GM12801 (cell line): ENCODE data around the gene OSBPL9.

Experiments used
- TF ChIP-seq, protein P1 (sequence below): IDR thresholded peaks from one replicate; pipeline ENCODE4 v1.5.1; 2011; ENCODE audit warnings: control low read depth; ENCODE audit not compliant: insufficient read length; ENCODE audit errors: extremely low read depth

The OSBPL9 gene, protein sequence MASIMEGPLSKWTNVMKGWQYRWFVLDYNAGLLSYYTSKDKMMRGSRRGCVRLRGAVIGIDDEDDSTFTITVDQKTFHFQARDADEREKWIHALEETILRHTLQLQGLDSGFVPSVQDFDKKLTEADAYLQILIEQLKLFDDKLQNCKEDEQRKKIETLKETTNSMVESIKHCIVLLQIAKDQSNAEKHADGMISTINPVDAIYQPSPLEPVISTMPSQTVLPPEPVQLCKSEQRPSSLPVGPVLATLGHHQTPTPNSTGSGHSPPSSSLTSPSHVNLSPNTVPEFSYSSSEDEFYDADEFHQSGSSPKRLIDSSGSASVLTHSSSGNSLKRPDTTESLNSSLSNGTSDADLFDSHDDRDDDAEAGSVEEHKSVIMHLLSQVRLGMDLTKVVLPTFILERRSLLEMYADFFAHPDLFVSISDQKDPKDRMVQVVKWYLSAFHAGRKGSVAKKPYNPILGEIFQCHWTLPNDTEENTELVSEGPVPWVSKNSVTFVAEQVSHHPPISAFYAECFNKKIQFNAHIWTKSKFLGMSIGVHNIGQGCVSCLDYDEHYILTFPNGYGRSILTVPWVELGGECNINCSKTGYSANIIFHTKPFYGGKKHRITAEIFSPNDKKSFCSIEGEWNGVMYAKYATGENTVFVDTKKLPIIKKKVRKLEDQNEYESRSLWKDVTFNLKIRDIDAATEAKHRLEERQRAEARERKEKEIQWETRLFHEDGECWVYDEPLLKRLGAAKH

DNA sequence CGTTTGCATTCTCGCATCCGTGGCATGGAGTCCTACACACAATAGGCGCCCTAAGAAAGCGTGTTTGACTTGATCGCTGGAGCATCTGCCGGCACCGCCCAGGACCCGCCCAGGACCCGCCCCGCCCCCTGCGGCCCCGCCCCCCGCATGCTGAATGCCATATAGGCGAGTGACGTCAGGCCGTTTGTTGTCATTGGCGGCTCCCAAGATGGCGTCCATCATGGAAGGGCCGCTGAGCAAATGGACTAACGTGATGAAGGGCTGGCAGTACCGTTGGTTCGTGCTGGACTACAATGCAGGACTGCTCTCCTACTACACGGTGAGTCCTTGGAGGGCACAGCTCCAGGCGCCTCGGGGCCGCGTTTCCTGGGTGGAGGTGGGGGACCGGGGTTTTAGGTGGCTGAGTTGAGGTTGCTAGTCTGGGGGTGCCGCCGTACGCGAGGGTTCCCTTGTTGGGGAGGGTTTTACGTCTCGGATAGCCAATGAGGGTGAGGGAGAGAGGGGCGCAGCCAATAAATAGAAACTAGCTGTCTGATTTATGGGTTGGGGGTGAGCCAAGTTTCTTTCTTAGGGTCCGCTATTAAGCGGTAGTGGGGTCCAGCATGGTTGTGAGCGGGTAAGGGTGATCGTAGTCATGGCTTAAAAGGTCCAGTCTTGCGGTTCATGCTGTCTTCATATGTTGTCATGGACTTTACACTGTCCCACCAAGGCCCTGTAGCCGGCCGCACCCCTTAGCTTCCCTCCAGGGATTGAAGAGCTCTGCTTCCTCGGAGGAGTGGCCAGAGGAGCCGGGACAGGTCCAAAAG is at the start of gene OSBPL9:
OSBPL9 (plus strand) TSS at position 190 of the 806 bp plus-strand sequence; CDS start at position 209, 19 bp downstream.
- TF ChIP-seq, protein P1, sequence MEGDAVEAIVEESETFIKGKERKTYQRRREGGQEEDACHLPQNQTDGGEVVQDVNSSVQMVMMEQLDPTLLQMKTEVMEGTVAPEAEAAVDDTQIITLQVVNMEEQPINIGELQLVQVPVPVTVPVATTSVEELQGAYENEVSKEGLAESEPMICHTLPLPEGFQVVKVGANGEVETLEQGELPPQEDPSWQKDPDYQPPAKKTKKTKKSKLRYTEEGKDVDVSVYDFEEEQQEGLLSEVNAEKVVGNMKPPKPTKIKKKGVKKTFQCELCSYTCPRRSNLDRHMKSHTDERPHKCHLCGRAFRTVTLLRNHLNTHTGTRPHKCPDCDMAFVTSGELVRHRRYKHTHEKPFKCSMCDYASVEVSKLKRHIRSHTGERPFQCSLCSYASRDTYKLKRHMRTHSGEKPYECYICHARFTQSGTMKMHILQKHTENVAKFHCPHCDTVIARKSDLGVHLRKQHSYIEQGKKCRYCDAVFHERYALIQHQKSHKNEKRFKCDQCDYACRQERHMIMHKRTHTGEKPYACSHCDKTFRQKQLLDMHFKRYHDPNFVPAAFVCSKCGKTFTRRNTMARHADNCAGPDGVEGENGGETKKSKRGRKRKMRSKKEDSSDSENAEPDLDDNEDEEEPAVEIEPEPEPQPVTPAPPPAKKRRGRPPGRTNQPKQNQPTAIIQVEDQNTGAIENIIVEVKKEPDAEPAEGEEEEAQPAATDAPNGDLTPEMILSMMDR, result no peak

DNA sequence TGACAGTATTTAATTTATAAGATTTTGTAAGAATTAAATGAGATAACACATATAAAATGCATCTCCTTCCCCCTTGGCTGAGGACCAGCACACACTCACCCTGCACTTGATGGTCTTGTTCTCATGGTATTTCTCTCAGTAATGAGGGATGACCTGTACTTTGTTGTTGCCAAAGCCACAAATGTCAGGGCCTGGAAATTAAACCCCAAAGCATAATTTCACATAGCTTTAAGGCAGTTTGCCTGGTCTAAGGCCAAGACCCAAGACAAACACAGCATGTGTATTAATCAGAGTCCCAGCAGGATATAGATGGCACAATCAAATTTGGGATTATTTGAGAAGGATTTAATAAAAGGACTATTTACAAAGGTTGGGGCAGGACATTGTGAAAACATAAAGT is 49.2 kb upstream of the OSBPL9 start:
- TF ChIP-seq, protein P1, result no peak

DNA sequence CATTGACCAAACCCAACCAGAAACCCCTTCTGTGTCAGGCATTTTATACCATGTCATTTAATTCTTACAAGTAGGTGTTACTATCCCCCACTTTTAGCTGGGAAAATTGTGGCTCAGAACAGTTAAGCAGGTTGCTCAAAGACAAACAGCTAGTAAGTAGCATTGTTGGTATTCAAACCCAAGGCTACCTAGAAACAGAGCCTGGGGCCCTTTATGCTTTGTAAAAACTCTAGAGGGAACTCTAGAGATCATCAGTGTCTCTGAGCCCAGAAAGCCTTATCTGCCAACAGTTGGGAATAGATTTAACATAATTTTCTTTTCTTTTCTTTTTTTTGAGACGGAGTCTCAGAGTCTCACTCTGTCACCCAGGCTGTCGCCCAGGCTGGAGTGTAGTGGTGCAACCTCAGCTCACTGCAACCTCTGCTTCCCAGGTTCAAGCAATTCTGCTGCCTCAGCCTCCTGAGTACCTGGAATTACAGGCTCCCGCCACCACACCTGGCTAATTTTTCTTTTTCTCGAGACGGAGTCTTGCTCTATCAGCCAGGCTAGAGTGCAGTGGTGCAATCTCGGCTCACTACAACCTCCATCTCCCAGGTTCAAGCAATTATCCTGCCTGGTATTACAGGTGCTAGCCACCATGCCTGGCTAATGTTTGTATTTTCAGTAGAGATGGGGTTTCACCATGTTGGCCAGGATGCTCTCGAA is 48.5 kb upstream of the OSBPL9 start:
- TF ChIP-seq, protein P1, result no peak

DNA sequence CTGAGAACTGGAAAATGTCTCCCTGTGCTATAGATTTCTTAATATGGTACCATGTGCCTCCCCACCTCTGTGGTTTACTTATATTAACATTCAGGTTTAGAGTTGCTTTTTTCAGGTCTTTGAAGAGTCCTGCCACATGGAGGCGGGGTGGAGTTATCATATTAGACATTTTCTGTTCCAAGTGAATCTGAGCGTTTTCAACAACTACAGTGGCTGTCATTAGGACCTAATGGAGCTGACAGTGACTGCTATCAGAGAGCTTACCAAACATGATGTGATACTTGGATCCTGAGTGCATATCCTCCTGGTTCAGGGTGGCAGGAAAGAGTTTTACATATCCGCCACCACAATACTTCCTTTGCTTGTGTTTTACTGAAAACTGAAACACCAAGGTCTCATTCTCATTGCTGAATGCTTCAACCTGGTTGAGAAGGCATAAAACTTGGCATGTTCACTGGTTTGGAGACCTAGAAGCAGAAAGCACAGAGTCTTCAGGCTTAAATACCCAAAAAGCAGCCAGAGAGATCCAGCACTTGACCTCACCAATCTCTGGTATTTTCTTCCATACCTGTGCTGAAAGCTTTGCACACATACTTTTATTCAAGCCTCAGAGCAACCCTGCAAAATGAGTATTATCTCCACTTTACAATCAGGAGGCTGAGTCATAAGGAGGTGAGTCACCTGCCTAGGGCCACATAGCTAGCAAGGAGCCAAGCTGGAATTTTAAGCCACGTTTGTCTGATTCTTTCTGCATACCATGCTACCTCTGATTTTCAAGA is 47.4 kb upstream of the OSBPL9 start:
- TF ChIP-seq, protein P1, result no peak

DNA sequence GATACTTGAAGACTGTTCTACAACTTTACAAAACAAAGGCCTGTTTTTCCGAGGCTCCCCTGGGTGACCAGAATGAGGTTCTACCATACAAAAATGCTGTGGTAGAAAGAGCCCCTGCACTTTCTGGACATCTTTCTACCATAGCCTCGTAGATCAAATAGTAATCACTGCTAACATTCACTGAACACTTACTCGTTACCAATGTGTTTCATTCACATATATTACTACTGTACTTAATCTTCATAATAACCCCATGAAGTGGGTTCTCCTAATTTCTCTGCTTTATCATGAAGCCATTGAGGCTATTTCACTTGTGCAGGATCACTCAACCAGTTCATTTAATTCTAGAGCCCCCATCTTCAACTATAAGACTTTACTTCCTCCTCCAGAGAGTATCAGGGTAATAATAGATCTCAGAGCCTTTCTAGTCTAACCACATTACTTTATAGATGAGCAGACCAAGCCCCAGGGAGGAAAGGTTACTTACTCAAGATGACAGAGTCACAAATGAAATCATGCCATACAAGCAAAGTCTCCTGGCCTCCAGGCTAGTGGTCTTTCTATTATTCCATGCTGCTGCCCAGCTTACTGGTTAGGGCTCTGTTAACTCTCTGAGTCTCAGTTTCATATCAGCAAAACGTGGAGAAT is 46.7 kb upstream of the OSBPL9 start:
- TF ChIP-seq, protein P1, result no peak

DNA sequence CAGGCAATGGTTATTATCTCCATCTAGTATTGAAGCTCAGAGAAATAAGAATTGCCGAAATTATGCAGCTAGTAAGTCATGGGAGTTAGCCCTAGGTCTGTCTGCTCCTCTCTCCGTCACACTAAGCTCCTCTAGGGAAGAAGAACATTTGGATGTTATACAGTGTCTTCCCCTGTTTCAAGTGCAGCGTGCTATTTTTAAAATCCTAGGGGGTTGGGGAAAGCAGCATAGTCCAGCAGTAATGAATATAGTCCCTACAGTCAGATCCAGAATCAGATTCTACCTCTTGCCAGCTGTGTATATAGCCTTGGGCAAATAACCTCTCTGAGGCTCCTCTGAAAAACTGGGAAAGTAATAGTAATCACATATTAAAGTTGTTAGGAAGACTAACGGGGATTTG is 44.5 kb upstream of the OSBPL9 start:
- TF ChIP-seq, protein P1, result no peak
